GM18498 (cell line): ENCODE data around the gene GALNT18.

Experiments
- ATAC-seq: cut with Tn5 transposase; IDR thresholded peaks from one replicate; pipeline ENCODE4 v1.9.1; 2021; ENCODE audit warnings: mild to moderate bottlenecking, moderate library complexity; ENCODE audit not compliant: unreplicated experiment

GALNT18 gene

GRCh38 chr11:11252403-11252802 lies 369.4 kb downstream of the GALNT18 start:
- ATAC-seq: no peak

GRCh38 chr11:11251394-11251970 lies 370.3 kb downstream of the GALNT18 start:
- no peak for ATAC-seq

GRCh38 chr11:11250470-11250869 lies 371.3 kb downstream of the GALNT18 start:
- no peak for ATAC-seq

- ATAC-seq: no peak
Observed at GRCh38 chr11:11247576-11247975, 374.2 kb downstream of the GALNT18 start.

- ATAC-seq: no peak
Observed at GRCh38 chr11:11247086-11247485, 374.7 kb downstream of the GALNT18 start.

GRCh38 chr11:11246166-11246565 lies 375.6 kb downstream of the GALNT18 start:
- no peak for ATAC-seq

- ATAC-seq: no peak
Observed at GRCh38 chr11:11245453-11245852, 376.4 kb downstream of the GALNT18 start.

- no peak for ATAC-seq
Observed at GRCh38 chr11:11244470-11245080, 377.2 kb downstream of the GALNT18 start.

- ATAC-seq: no peak
Observed at GRCh38 chr11:11243590-11244469, 378.0 kb downstream of the GALNT18 start.

GRCh38 chr11:11243209-11243589 lies 378.6 kb downstream of the GALNT18 start:
- ATAC-seq: no peak

- ATAC-seq: no peak
Observed at GRCh38 chr11:11241284-11241683, 380.5 kb downstream of the GALNT18 start.

GRCh38 chr11:11239959-11240358 lies 381.8 kb downstream of the GALNT18 start:
- ATAC-seq: no peak

- ATAC-seq: no peak
Observed at GRCh38 chr11:11237070-11237832, 384.6 kb downstream of the GALNT18 start.

- no peak for ATAC-seq
Observed at GRCh38 chr11:11236498-11237059, 385.2 kb downstream of the GALNT18 start.

GRCh38 chr11:11231763-11232162 lies 390.0 kb downstream of the GALNT18 start:
- no peak for ATAC-seq

- ATAC-seq: no peak
Observed at GRCh38 chr11:11230802-11231562, 390.8 kb downstream of the GALNT18 start.

GRCh38 chr11:11230087-11230486 lies 391.7 kb downstream of the GALNT18 start:
- no peak for ATAC-seq

- no peak for ATAC-seq
Observed at GRCh38 chr11:11229647-11230046, 392.2 kb downstream of the GALNT18 start.

- no peak for ATAC-seq
Observed at GRCh38 chr11:11227296-11228085, 394.3 kb downstream of the GALNT18 start.
